Nephron (organoid): Measurements from ENCODE around the gene ZFP36L2.

Source experiments
- H3K27ac Mint-ChIP-seq, 3 experiments: 2 replicates each; pipeline ENCODE4 v1.8.0; 2020; ENCODE audit warnings: mixed read lengths in 3 of 3, mild to moderate bottlenecking in 2 of 3, moderate library complexity in 1 of 3
- H3K27me3 Mint-ChIP-seq: 2 replicates; pipeline ENCODE4 v1.8.0; 2021; ENCODE audit warnings: low read depth, mild to moderate bottlenecking, moderate library complexity, mixed read lengths
- H3K36me3 Mint-ChIP-seq: 2 replicates; pipeline ENCODE4 v1.8.0; 2020; ENCODE audit warnings: low read depth, mixed read lengths
- H3K4me1 Mint-ChIP-seq: 2 replicates; pipeline ENCODE4 v1.8.0; 2020; ENCODE audit warnings: mixed read lengths
- H3K4me3 Mint-ChIP-seq, 3 experiments: 2 replicates each; pipeline ENCODE4 v1.8.0; 2020; ENCODE audit warnings: mild to moderate bottlenecking in 3 of 3, mixed read lengths in 3 of 3, moderate library complexity in 2 of 3
- H3K9me3 Mint-ChIP-seq: 2 replicates; pipeline ENCODE4 v1.8.0; 2020; ENCODE audit warnings: mixed read lengths
- CTCF ChIP-seq, 3 experiments: fragments of 200-600 bp; sonication (generic); IDR thresholded peaks; one replicate each; pipeline ENCODE4 v1.5.0; 2021; ENCODE audit warnings: antibody characterized with exemption in 3 of 3; ENCODE audit not compliant: unreplicated experiment in 3 of 3

ZFP36L2 gene

GRCh38 chr2:43217228-43218154, 8.9 kb downstream of the ZFP36L2 start:
- no peak for TF ChIP-seq CTCF (IDR thresholded peaks at IDR 0.05; ENCODE audit: unreplicated experiment in 3 of 3)
- no peaks in the 10 kb centered on the region for H3K9me3 Mint-ChIP-seq
- peak overlapping the region; percentile 53 to 63 (median 63) for H3K4me3 Mint-ChIP-seq
- H3K27me3 Mint-ChIP-seq, result peaks cover 3% of the 10 kb centered on the region
- H3K36me3 Mint-ChIP-seq, result peaks cover under 1% of the 10 kb centered on the region
- H3K4me1 Mint-ChIP-seq, result peaks cover 66% of the 10 kb centered on the region
- peak overlapping the region; percentile 98 to 100 (median 99) for H3K27ac Mint-ChIP-seq

GRCh38 chr2:43216629-43217028, 9.8 kb downstream of the ZFP36L2 start:
- Mint-ChIP-seq H3K27me3 (peaks cover 3% of the 10 kb centered on the region), H3K9me3 (no peaks in the 10 kb centered on the region), H3K36me3 (no peaks in the 10 kb centered on the region), H3K27ac (peak overlapping the region in 2 of 3 experiments; percentile 59 to 70), H3K4me1 (peaks cover 61% of the 10 kb centered on the region), H3K4me3 (no peak overlapping the region)
- TF ChIP-seq CTCF (IDR thresholded peaks at IDR 0.05; ENCODE audit: unreplicated experiment in 3 of 3), result no peak

GRCh38 chr2:43215673-43216255, 10.6 kb downstream of the ZFP36L2 start:
- Mint-ChIP-seq H3K27ac (peak overlapping the region; percentile 77 to 84 (median 82)), H3K36me3 (no peaks in the 10 kb centered on the region), H3K27me3 (peaks cover 3% of the 10 kb centered on the region), H3K4me3 (peak overlapping the region in 1 of 3 experiments; percentile 14), H3K9me3 (no peaks in the 10 kb centered on the region), H3K4me1 (peaks cover 55% of the 10 kb centered on the region)
- no peak for TF ChIP-seq CTCF (IDR thresholded peaks at IDR 0.05; ENCODE audit: unreplicated experiment in 3 of 3)

GRCh38 chr2:43214253-43214652, 12.2 kb downstream of the ZFP36L2 start:
- H3K27ac Mint-ChIP-seq, result no peak overlapping the region
- no peaks in the 10 kb centered on the region for H3K9me3 Mint-ChIP-seq
- H3K4me1 Mint-ChIP-seq, result peaks cover 49% of the 10 kb centered on the region
- peaks cover 3% of the 10 kb centered on the region for H3K27me3 Mint-ChIP-seq
- no peak overlapping the region for H3K4me3 Mint-ChIP-seq
- no peaks in the 10 kb centered on the region for H3K36me3 Mint-ChIP-seq
- no peak for TF ChIP-seq CTCF (IDR thresholded peaks at IDR 0.05; ENCODE audit: unreplicated experiment in 3 of 3)

GRCh38 chr2:43212931-43213330, 13.5 kb downstream of the ZFP36L2 start:
- Mint-ChIP-seq H3K4me1 (peaks cover 35% of the 10 kb centered on the region), H3K9me3 (no peaks in the 10 kb centered on the region), H3K27me3 (peaks cover 3% of the 10 kb centered on the region), H3K27ac (peak overlapping the region; percentile 27 to 41 (median 30)), H3K4me3 (no peak overlapping the region), H3K36me3 (no peaks in the 10 kb centered on the region)
- no peak for TF ChIP-seq CTCF (IDR thresholded peaks at IDR 0.05; ENCODE audit: unreplicated experiment in 3 of 3)
